ENCODE measurements around the gene PCNP.
"Not testable (repeated sequence)": the region's sequence is repeated elsewhere in the genome, so short reads cannot be mapped to it uniquely, and the experiment has no call there.

Gene PCNP

GRCh38 chr3:101633186-101633585 is 59.2 kb downstream of the PCNP start:
- DNase-seq (ENCODE audit: low spot score): no peak

DNA sequence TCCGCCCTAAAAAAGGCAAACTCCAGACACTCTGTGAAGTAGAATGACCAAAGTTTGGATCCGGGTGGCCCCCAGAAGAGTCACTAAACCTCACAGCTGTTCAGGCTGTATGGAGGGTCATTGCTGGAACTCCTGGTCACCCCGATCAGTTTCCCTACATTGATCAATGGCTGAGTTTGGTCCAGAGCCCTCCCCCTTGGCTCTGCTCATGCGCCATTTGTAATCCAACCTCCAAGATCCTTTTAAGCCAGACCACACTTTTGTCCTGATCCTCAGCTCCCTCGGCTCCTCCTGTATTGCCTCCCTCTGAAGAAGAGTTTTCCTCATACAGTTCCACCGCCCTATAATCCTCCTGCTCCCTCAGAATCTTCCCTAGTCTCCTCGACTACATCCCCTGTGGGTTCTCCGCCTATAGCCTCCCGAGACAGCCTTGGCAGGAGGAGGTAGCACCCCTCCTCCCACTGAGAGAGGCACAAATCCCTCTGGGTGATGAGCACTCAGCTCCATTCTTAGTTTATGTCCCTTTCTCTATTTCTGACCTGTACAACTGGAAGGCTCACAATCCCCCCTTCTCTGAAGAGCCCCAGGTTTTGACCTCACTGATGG is 60.7 kb downstream of the PCNP start:
- DNase-seq (ENCODE audit: low spot score): no peak

- no peak for DNase-seq (ENCODE audit: low spot score)
Observed at GRCh38 chr3:101635345-101635744, 61.4 kb downstream of the PCNP start.

DNA sequence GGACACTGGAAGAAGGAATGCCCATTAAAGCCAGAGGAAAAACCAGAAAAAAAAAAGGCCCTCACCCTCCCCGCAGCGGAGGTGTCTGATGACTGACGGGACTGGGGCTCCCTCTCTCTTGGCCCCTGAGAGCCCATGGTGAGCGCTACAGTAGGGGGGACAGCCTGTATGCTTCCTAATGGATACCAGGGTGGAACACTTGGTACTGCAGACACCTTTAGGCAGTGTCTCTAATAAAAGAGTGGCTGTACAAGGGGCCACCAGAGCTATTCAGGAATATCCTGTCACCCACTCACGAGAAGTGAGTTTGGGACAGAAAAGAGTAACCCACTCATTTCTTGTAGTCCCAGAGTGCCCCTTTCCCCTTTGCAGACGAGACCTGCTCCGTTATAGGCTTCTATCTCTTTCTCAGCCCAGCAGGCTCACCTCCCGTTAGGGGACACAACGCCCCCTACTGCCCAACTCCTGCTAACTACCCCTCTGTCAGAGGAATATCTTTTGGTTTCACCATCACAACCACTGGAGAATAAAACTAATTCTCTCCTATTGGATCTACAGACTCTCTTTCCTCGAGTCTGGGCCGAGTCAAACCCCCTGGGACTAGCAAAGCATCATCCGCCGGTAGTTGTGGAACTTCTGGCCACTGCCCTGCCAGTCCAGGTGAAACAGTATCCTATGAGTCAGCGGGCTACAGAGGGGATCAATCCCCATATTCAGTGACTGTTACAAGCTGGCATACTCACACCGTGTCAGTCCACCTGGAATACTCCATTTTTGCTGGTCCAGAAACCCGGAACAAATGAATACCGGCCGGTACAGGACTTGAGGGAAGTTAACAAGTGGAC is 62.2 kb downstream of the PCNP start:
- peak; percentile 54 for DNase-seq (ENCODE audit: low spot score)

- DNase-seq (ENCODE audit: low spot score): no peak
Observed at GRCh38 chr3:101637451-101637850, 63.5 kb downstream of the PCNP start.

GRCh38 chr3:101638261-101638745 is 64.3 kb downstream of the PCNP start:
- no peak for DNase-seq (ENCODE audit: low spot score)

DNA sequence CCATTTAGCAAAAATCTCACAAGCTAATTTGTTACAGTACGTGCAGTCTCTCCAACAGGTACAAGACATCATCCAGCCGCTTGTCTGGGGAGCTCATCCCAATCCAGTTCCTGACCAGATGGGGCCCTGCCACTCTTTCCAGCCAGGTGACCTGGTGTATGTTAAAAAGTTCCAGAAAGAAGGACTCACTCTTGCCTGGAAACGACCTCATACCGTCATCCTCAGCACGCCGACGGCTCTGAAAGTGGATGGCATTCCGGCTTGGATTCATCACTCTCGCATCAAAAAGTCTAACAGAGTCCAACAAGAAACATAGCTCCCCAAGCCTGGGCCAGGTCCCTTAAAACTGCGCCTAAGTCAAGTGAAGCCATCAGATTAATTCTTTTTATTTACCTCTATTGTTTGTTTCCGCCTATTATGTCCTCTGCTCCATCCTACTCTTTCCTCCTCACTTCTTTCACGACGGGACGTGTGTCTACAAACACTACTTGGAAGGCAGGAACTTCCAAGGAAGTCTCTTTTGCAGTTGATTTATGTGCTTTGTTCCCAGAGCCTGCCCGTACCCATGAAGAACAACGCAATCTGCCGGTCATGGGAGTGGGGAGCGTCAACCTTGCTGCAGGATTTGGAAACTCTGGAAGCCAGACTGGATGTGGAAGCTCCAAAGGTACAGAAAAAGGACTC is 65.4 kb downstream of the PCNP start:
- no peak for DNase-seq (ENCODE audit: low spot score)

- no peak for DNase-seq (ENCODE audit: low spot score)
Observed at GRCh38 chr3:101640256-101640655, 66.3 kb downstream of the PCNP start.

- not testable (repeated sequence) for DNase-seq (ENCODE audit: low spot score)
Observed at GRCh38 chr3:101641397-101642115, 67.6 kb downstream of the PCNP start.

GRCh38 chr3:101642441-101642840 is 68.5 kb downstream of the PCNP start:
- no peak for DNase-seq (ENCODE audit: low spot score)

DNA sequence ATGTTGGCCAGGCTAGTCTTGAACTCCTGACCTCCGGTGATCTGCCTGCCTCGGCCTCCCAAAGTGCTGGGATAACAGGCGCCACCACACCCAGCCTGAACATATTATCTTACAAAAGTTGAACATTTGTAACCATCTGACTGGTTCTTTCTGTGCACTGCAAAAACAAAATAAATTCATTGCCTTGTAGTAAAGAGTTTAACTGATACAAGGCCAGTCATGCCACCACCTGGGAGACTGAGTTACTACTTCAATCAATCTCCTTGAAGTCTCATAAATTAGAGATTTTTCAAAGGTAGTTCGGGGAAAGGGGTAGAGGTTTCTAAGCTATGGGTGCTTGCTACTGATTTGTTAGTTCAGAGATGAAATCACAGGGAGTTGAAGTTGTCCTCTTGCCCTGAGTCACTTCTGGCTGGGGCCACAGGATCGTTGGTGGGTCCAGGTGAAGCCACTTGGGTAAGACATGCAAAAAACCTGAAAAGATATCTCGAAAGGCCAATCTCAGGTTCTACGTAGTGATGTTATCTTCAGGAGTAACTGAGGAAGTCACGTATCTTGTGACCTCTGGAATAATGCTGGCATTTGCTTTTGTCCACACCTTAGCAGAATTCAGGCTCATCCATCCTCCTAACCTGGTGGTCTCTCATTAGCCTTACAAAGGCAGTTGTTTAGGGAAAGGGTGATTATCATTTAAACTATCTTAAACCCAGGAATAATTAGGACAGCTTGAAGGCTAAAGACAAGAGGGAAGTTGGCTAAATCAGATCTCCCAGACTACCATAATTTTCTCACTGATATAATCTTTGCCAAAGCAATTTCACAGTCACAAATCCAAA is 69.2 kb downstream of the PCNP start:
- no peak for DNase-seq (ENCODE audit: low spot score)
